ENCODE measurements around the gene USP31.

USP31 gene

DNA sequence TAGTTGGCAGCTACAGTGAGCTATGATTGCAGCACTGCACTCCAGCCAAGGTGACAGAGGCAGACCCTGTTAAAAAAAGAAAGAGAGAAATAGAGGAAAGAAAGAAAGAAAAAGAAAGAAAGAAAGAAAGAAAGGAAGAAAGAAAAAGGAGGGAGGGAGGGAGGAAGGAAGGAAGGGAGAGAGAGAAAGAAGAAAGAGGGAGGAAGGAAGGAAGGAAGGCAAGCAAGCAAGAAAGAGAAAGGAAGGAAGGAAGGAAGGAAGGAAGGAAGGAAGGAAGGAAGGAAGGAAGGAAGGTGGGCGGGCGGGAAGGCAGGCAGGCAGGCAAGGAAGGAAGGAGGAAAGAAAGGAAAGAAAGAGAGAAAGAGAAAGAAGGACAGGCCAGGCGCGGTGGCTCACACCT lies 32.3 kb upstream of the USP31 start:
- DNase-seq (ENCODE audit: extremely low spot score) = no peak
- TF ChIP-seq, protein P1, sequence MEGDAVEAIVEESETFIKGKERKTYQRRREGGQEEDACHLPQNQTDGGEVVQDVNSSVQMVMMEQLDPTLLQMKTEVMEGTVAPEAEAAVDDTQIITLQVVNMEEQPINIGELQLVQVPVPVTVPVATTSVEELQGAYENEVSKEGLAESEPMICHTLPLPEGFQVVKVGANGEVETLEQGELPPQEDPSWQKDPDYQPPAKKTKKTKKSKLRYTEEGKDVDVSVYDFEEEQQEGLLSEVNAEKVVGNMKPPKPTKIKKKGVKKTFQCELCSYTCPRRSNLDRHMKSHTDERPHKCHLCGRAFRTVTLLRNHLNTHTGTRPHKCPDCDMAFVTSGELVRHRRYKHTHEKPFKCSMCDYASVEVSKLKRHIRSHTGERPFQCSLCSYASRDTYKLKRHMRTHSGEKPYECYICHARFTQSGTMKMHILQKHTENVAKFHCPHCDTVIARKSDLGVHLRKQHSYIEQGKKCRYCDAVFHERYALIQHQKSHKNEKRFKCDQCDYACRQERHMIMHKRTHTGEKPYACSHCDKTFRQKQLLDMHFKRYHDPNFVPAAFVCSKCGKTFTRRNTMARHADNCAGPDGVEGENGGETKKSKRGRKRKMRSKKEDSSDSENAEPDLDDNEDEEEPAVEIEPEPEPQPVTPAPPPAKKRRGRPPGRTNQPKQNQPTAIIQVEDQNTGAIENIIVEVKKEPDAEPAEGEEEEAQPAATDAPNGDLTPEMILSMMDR (IDR thresholded peaks at IDR 0.05; ENCODE audit: control extremely low read depth, extremely low read depth, low read depth, missing control alignments) = no peak
- POLR2A ChIA-PET = interaction anchor here (0.5 to 0.6 kb wide), 2 partner anchors 50 to 332 kb away, joined by 3 read pairs; no protein-coding TSS in a partner anchor
- CTCF ChIA-PET = interaction anchor here (1.0 to 13.0 kb wide), 8 partner anchors 9 to 308 kb away, joined by 3 to 304 read pairs (median 6); partner anchors contain the start of gene COG7

- POLR2A ChIA-PET = no interaction called here
- no peak for DNase-seq (ENCODE audit: extremely low spot score)
- CTCF ChIA-PET = interaction anchor here (1.0 to 13.0 kb wide), 4 partner anchors 9 to 260 kb away, joined by 3 to 304 read pairs (median 4); no protein-coding TSS in a partner anchor
- TF ChIP-seq, protein P1 (IDR thresholded peaks at IDR 0.05; ENCODE audit: control extremely low read depth, extremely low read depth, low read depth, missing control alignments) = no peak
These were observed 26.4 kb upstream of the USP31 start for GRCh38 chr16:23175651-23176050.

GRCh38 chr16:23174622-23175021 lies 25.4 kb upstream of the USP31 start:
- ChIA-PET CTCF (interaction anchor here (3.6 kb wide), 1 partner anchor 260 kb away, joined by 19 read pairs; no protein-coding TSS in a partner anchor), POLR2A (no interaction called here)
- TF ChIP-seq, protein P1 (IDR thresholded peaks at IDR 0.05; ENCODE audit: control extremely low read depth, extremely low read depth, low read depth, missing control alignments) = no peak
- DNase-seq (ENCODE audit: extremely low spot score) = no peak

GRCh38 chr16:23172994-23173393 lies 23.7 kb upstream of the USP31 start:
- no peak for DNase-seq (ENCODE audit: extremely low spot score)
- ChIA-PET CTCF (interaction anchor here (1.2 to 3.6 kb wide), 3 partner anchors 9 to 262 kb away, joined by 6 to 19 read pairs (median 7); no protein-coding TSS in a partner anchor), POLR2A (no interaction called here)
- TF ChIP-seq, protein P1 (IDR thresholded peaks at IDR 0.05; ENCODE audit: control extremely low read depth, extremely low read depth, low read depth, missing control alignments) = no peak

GRCh38 chr16:23172583-23172982 lies 23.3 kb upstream of the USP31 start:
- TF ChIP-seq, protein P1 (IDR thresholded peaks at IDR 0.05; ENCODE audit: control extremely low read depth, extremely low read depth, low read depth, missing control alignments) = no peak
- ChIA-PET CTCF (interaction anchor here (1.2 to 3.6 kb wide), 3 partner anchors 9 to 262 kb away, joined by 6 to 19 read pairs (median 7); no protein-coding TSS in a partner anchor), POLR2A (no interaction called here)

GRCh38 chr16:23164736-23165135 lies 15.5 kb upstream of the USP31 start:
- TF ChIP-seq, protein P1 (IDR thresholded peaks at IDR 0.05; ENCODE audit: control extremely low read depth, extremely low read depth, low read depth, missing control alignments) = no peak
- ChIA-PET CTCF (interaction anchor here (2.4 kb wide), 1 partner anchor 17 kb away, joined by 7 read pairs; no protein-coding TSS in a partner anchor), POLR2A (no interaction called here)
- no peak for DNase-seq (ENCODE audit: extremely low spot score)

More at GRCh38 chr16:23172583-23172982, 23.3 kb upstream of the USP31 start:
- DNase-seq (ENCODE audit: extremely low spot score) = no peak
